DOHH2 (cell line): Measurements from ENCODE around the gene TAS2R7.

ENCODE experiments used
- CTCF ChIP-seq: fragments of 200-600 bp; sonication (generic); IDR thresholded peaks from one replicate; pipeline ENCODE4 v1.5.1; 2014; ENCODE audit warnings: antibody characterized with exemption, mild to moderate bottlenecking, low read depth, low read length; ENCODE audit not compliant: poor library complexity, severe bottlenecking
- EZH2phosphoT487 ChIP-seq: fragments of 200-600 bp; sonication (generic); IDR thresholded peaks from 2 replicates; pipeline ENCODE4 v1.6.1; 2017; ENCODE audit warnings: borderline replicate concordance, mild to moderate bottlenecking, antibody characterized with exemption, low read length, moderate library complexity, mixed read lengths

GRCh38 chr12:10779103-10779502 lies 23.3 kb downstream of the TAS2R7 start:
- TF ChIP-seq CTCF: no peak
- no peak for TF ChIP-seq EZH2phosphoT487
